ENCODE measurements around the gene NXPH3. TPM values are rescaled to one million over a fixed set of nuclear protein-coding genes. Genes with fewer than 3 reads are reported as not detected.

Gene NXPH3
- total and polyA plus RNA-seq, 9 of the 15 experiments (the other 6 are each of a cell fraction or from before 2014, with no cell fraction given), result 0.04 to 0.27 (median 0.07) TPM; not detected in 2

DNA sequence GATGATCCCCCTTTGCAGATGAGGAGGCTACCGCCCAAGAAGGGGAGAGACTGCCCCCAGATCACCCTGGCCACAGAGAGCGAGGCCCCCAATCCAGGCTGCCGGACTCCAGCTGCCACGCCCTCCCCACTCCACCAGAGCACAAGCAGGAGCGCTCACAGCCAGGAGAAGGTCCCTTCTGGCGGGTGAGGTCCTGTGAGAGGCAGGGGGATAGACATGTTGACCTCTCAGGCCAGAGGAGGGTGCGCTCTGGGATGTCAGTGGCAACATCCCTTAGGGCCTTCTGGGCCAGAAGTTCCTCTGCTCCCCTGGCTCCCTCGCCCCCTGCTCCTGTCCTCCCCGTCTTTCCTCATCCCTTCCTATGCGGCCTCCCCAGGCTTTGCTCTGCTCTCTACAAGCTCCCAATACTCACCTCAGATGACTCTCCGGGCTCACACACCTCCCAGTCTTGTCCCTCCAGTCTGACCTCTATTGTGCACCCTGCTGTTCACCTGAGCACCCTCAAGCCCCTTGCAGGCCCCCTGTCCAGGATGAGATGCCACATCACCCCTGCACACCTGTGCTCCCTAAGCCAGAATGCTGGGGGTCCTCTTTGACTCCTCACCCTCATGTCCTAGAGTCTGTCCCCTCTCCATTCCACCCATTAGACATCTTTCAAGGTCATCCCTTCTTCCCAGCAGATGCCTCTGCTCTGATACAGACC is 5.0 kb upstream of the NXPH3 start:
- FAIRE-seq (no peak), ATAC-seq (peak; percentile 2; the same call in 1 of the 3 replicates), DNase-seq (ENCODE audit: extremely low read depth in 1 of 4, low spot score in 3 of 4) (no peak)
- Histone ChIP-seq H2AFZ (ENCODE audit: low read depth, low read length) (peak overlapping the region; percentile 84; the same call in 1 of the 2 replicates), H3K27me3 (ENCODE audit: control insufficient read depth in 2 of 2, insufficient read depth in 2 of 2, low read length in 2 of 2) (peaks cover 14 to 45% of the 10 kb centered on the region in 2 experiments; a peak in 4 of 5 replicates), H3K36me3 (ENCODE audit: control insufficient read depth, insufficient read depth, low read length) (no peaks in the 10 kb centered on the region), H4K20me1 (replicated peaks; ENCODE audit: control insufficient read depth, insufficient read depth, low read length) (peaks cover 16% of the 10 kb centered on the region), H3K4me3 (peak overlapping the region; percentile 68), H3K9me1 (ENCODE audit: control insufficient read depth, insufficient read depth, low read length) (no peaks in the 10 kb centered on the region), H3K27ac (ENCODE audit: extremely low read depth, low read depth, low read length) (no peak overlapping the region), H3K9ac (ENCODE audit: insufficient read depth in 1 of 2, low read depth in 2 of 2, low read length in 2 of 2) (peak overlapping the region in 1 of 2 experiments; percentile 85; a peak in 2 of 4 replicates), H3K79me2 (ENCODE audit: control insufficient read depth, insufficient read depth, low read length) (no peaks in the 10 kb centered on the region), H3K4me1 (replicated peaks in 1 of 2; ENCODE audit: control insufficient read depth in 2 of 2, insufficient read depth in 2 of 2, low read length in 2 of 2) (peaks cover 0 to 36% of the 10 kb centered on the region in 2 experiments; a peak in 4 of 5 replicates), H3K4me2 (ENCODE audit: insufficient read depth, low read length) (peak overlapping the region; percentile 81), H3K9me3 (replicated peaks; ENCODE audit: control insufficient read depth, insufficient read depth, low read depth, low read length) (no peaks in the 10 kb centered on the region)
- in situ Hi-C loops (cut with MboI), result loop anchor here (5.0 kb wide), 3 partner anchors 127 to 427 kb away; partner anchors contain the start of genes DLX3 and TAC4
- intact Hi-C loops (cut with micrococcal nuclease), result loop anchor here (1.0 kb wide), 2 partner anchors 125 to 428 kb away; no protein-coding TSS in a partner anchor
- POLR2A ChIA-PET, result interaction anchor here (0.6 to 1.3 kb wide), 4 partner anchors 16 to 397 kb away, joined by 3 to 4 read pairs (median 3); no protein-coding TSS in a partner anchor
- TF ChIP-seq, protein P1, sequence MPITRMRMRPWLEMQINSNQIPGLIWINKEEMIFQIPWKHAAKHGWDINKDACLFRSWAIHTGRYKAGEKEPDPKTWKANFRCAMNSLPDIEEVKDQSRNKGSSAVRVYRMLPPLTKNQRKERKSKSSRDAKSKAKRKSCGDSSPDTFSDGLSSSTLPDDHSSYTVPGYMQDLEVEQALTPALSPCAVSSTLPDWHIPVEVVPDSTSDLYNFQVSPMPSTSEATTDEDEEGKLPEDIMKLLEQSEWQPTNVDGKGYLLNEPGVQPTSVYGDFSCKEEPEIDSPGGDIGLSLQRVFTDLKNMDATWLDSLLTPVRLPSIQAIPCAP (CRISPR knock-in tag; IDR thresholded peaks at IDR 0.05; ENCODE audit: borderline replicate concordance), result no peak
- no peak for TF ChIP-seq HDAC3 (IDR thresholded peaks at IDR 0.05; ENCODE audit: borderline replicate concordance, partially characterized antibody)
- TF ChIP-seq NR2C2 (CRISPR knock-in tag; IDR thresholded peaks at IDR 0.05), result no peak
- TF ChIP-seq NR2C2 (tag; IDR thresholded peaks at IDR 0.05), result peak; percentile 30; the same call in 1 of the 2 replicates
- TF ChIP-seq TBL1XR1 (IDR thresholded peaks at IDR 0.05; ENCODE audit: low read length in 2 of 2), result no peak
- no peak; the same call in 1 of the 2 replicates for TF ChIP-seq NR2C1 (IDR thresholded peaks at IDR 0.05)
- 0 out of 2 replicates have a peak, but pooled peaks have one; percentile 38 for TF ChIP-seq NR2C1 (tag; IDR thresholded peaks at IDR 0.05)
- TF ChIP-seq, protein P2, sequence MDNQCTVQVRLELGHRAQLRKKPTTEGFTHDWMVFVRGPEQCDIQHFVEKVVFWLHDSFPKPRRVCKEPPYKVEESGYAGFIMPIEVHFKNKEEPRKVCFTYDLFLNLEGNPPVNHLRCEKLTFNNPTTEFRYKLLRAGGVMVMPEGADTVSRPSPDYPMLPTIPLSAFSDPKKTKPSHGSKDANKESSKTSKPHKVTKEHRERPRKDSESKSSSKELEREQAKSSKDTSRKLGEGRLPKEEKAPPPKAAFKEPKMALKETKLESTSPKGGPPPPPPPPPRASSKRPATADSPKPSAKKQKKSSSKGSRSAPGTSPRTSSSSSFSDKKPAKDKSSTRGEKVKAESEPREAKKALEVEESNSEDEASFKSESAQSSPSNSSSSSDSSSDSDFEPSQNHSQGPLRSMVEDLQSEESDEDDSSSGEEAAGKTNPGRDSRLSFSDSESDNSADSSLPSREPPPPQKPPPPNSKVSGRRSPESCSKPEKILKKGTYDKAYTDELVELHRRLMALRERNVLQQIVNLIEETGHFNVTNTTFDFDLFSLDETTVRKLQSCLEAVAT (IDR thresholded peaks at IDR 0.05), result no peak
- no peak for TF ChIP-seq ZNF75A (CRISPR knock-in tag; IDR thresholded peaks at IDR 0.05)
- TF ChIP-seq ZNF263 (CRISPR knock-in tag; IDR thresholded peaks at IDR 0.05; ENCODE audit: borderline replicate concordance), result peak; percentile 62; the same call in 1 of the 2 replicates
- TF ChIP-seq, protein P3, sequence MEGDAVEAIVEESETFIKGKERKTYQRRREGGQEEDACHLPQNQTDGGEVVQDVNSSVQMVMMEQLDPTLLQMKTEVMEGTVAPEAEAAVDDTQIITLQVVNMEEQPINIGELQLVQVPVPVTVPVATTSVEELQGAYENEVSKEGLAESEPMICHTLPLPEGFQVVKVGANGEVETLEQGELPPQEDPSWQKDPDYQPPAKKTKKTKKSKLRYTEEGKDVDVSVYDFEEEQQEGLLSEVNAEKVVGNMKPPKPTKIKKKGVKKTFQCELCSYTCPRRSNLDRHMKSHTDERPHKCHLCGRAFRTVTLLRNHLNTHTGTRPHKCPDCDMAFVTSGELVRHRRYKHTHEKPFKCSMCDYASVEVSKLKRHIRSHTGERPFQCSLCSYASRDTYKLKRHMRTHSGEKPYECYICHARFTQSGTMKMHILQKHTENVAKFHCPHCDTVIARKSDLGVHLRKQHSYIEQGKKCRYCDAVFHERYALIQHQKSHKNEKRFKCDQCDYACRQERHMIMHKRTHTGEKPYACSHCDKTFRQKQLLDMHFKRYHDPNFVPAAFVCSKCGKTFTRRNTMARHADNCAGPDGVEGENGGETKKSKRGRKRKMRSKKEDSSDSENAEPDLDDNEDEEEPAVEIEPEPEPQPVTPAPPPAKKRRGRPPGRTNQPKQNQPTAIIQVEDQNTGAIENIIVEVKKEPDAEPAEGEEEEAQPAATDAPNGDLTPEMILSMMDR (IDR thresholded peaks at IDR 0.05 in 2 of 3, conservative IDR thresholded peaks at IDR 0.05 in 1 of 3; ENCODE audit: insufficient read depth in 2 of 3, low read depth in 1 of 3, low read length in 3 of 3), result no peak
- no TSS peak for BruUV-seq (replicated peaks)
- WGBS (ENCODE audit: insufficient coverage, low coverage, missing lambda C conversion rate), result 16% methylated on average over 11 of the region's 11 CpGs
- CTCF ChIA-PET (ENCODE audit: low intra/inter-chr PET ratio), result interaction anchor here (0.7 to 7.7 kb wide), 11 partner anchors 13 to 1553 kb away, joined by 3 to 167 read pairs (median 7); partner anchors contain the start of gene SLC35B1

Measured in K562 (cell line).